Measurements from ENCODE around the gene DNLZ.
"Not testable (repeated sequence)": the region's sequence is repeated elsewhere in the genome, so short reads cannot be mapped to it uniquely, and the experiment has no call there.

The DNLZ gene

GRCh38 chr9:136358016-136358415, 5.5 kb downstream of the DNLZ start:
- no peak for DNase-seq

GRCh38 chr9:136357202-136357725, 6.3 kb downstream of the DNLZ start:
- no peak for DNase-seq

- no peak for DNase-seq
These were observed 7.7 kb downstream of the DNLZ start for GRCh38 chr9:136355616-136356557.

GRCh38 chr9:136354592-136355085, 8.9 kb downstream of the DNLZ start:
- peak; percentile 28 for DNase-seq

GRCh38 chr9:136353757-136354488, 9.6 kb downstream of the DNLZ start:
- DNase-seq: no peak

GRCh38 chr9:136353088-136353487, 10.5 kb downstream of the DNLZ start:
- no peak for DNase-seq

GRCh38 chr9:136352682-136353081, 10.9 kb downstream of the DNLZ start:
- DNase-seq: no peak

GRCh38 chr9:136351868-136352267, 11.7 kb downstream of the DNLZ start:
- not testable (repeated sequence) for DNase-seq

GRCh38 chr9:136351252-136351800, 12.2 kb downstream of the DNLZ start:
- DNase-seq: no peak

- no peak for DNase-seq
These were observed 14.0 kb downstream of the DNLZ start for GRCh38 chr9:136349546-136349945.

- DNase-seq: no peak
These were observed 14.9 kb downstream of the DNLZ start for GRCh38 chr9:136348691-136349090.

GRCh38 chr9:136347472-136348256, 15.9 kb downstream of the DNLZ start:
- DNase-seq: no peak

- no peak for DNase-seq
These were observed 16.5 kb downstream of the DNLZ start for GRCh38 chr9:136346927-136347465.

- no peak for DNase-seq
These were observed 17.4 kb downstream of the DNLZ start for GRCh38 chr9:136346157-136346481.

- no peak for DNase-seq
These were observed 18.0 kb downstream of the DNLZ start for GRCh38 chr9:136345281-136346156.

- DNase-seq: no peak
These were observed 18.8 kb downstream of the DNLZ start for GRCh38 chr9:136344544-136345280.

- DNase-seq: no peak
These were observed 19.7 kb downstream of the DNLZ start for GRCh38 chr9:136343884-136344269.

- DNase-seq: peak; percentile 24
These were observed 20.2 kb downstream of the DNLZ start for GRCh38 chr9:136343121-136343883.

Measured in hematopoietic multipotent progenitor cell treated with erythropoietin and hydrocortisone succinate and interleukin-3 and kit ligand, for 4 days (in vitro differentiated cells).